ENCODE data around the gene C20orf141. TPM values are rescaled to one million over a fixed set of nuclear protein-coding genes. Genes with fewer than 3 reads are reported as not detected.

Gene C20orf141
- total RNA-seq, 1 experiment from 2014 or later, result not detected

GRCh38 chr20:2834401-2835110, 19.8 kb downstream of the C20orf141 start:
- CTCF ChIA-PET, result no interaction called here

GRCh38 chr20:2835331-2835796, 20.6 kb downstream of the C20orf141 start:
- ChIA-PET CTCF (no interaction called here), POLR2A (ENCODE audit: unreplicated experiment) (no interaction called here)
- H3K79me2 ChIP-seq (ENCODE audit: low read depth), result peaks cover 12% of the 10 kb centered on the region
- no peaks in the 10 kb centered on the region for H3K27me3 ChIP-seq (ENCODE audit: insufficient read depth, low read depth)
- no peaks in the 10 kb centered on the region for H3K36me3 ChIP-seq (ENCODE audit: low read depth)
- no TSS peak for BruUV-seq (replicated peaks)
- no peaks in the 10 kb centered on the region for H4K20me1 ChIP-seq (ENCODE audit: insufficient read depth)
- H3K27ac ChIP-seq, result no peak overlapping the region
- no peak for DNase-seq
- no peak overlapping the region for H3K4me2 ChIP-seq
- intact Hi-C loops (cut with micrococcal nuclease; ENCODE audit: unreplicated experiment), result no loop called here
- no peak overlapping the region for H2AFZ ChIP-seq
- H3K9me3 ChIP-seq (ENCODE audit: insufficient read depth, low read depth), result no peaks in the 10 kb centered on the region
- peaks cover 22% of the 10 kb centered on the region for H3K4me1 ChIP-seq (replicated peaks; ENCODE audit: insufficient read depth)
- H3K9me2 ChIP-seq (ENCODE audit: insufficient read depth), result no peaks in the 10 kb centered on the region
- no peak overlapping the region for H3K4me3 ChIP-seq
- peaks cover 10% of the 10 kb centered on the region for H3F3A ChIP-seq (ENCODE audit: insufficient read depth, low read depth)
- TF ChIP-seq EZH2 (IDR thresholded peaks at IDR 0.05; ENCODE audit: low read depth), result no peak
- TF ChIP-seq CTCF (conservative IDR thresholded peaks at IDR 0.05), result no peak

More at GRCh38 chr20:2834401-2835110, 19.8 kb downstream of the C20orf141 start:
- Histone ChIP-seq H3K4me2 (no peak overlapping the region), H4K20me1 (ENCODE audit: insufficient read depth) (no peaks in the 10 kb centered on the region), H3K36me3 (ENCODE audit: low read depth) (no peaks in the 10 kb centered on the region), H2AFZ (no peak overlapping the region), H3K9me3 (ENCODE audit: insufficient read depth, low read depth) (no peaks in the 10 kb centered on the region), H3K4me3 (no peak overlapping the region), H3K9me2 (ENCODE audit: insufficient read depth) (no peaks in the 10 kb centered on the region), H3K4me1 (replicated peaks; ENCODE audit: insufficient read depth) (peaks cover 24% of the 10 kb centered on the region), H3K27ac (no peak overlapping the region), H3F3A (ENCODE audit: insufficient read depth, low read depth) (peaks cover 10% of the 10 kb centered on the region), H3K79me2 (ENCODE audit: low read depth) (peaks cover 5% of the 10 kb centered on the region), H3K27me3 (ENCODE audit: insufficient read depth, low read depth) (no peaks in the 10 kb centered on the region)
- no peak for DNase-seq
- no peak for TF ChIP-seq EZH2 (IDR thresholded peaks at IDR 0.05; ENCODE audit: low read depth)
- intact Hi-C loops (cut with micrococcal nuclease; ENCODE audit: unreplicated experiment), result no loop called here
- no TSS peak for BruUV-seq (replicated peaks)
- POLR2A ChIA-PET (ENCODE audit: unreplicated experiment), result no interaction called here

- H3K36me3 ChIP-seq (ENCODE audit: low read depth), result no peaks in the 10 kb centered on the region
- no peaks in the 10 kb centered on the region for H3K9me2 ChIP-seq (ENCODE audit: insufficient read depth)
- no peaks in the 10 kb centered on the region for H3K9me3 ChIP-seq (ENCODE audit: insufficient read depth, low read depth)
- POLR2A ChIA-PET (ENCODE audit: unreplicated experiment), result no interaction called here
- no peak for TF ChIP-seq CTCF (conservative IDR thresholded peaks at IDR 0.05)
- no peak for TF ChIP-seq EZH2 (IDR thresholded peaks at IDR 0.05; ENCODE audit: low read depth)
- intact Hi-C loops (cut with micrococcal nuclease; ENCODE audit: unreplicated experiment), result no loop called here
- peaks cover 10% of the 10 kb centered on the region for H3F3A ChIP-seq (ENCODE audit: insufficient read depth, low read depth)
- BruUV-seq (replicated peaks), result no TSS peak
- no peak overlapping the region for H2AFZ ChIP-seq
- H3K4me1 ChIP-seq (replicated peaks; ENCODE audit: insufficient read depth), result peaks cover 21% of the 10 kb centered on the region
- no peak for DNase-seq
- no peaks in the 10 kb centered on the region for H3K27me3 ChIP-seq (ENCODE audit: insufficient read depth, low read depth)
- CTCF ChIA-PET, result no interaction called here
- no peak overlapping the region for H3K4me3 ChIP-seq
- H3K4me2 ChIP-seq, result no peak overlapping the region
- H3K79me2 ChIP-seq (ENCODE audit: low read depth), result peaks cover 12% of the 10 kb centered on the region
- no peak overlapping the region for H3K27ac ChIP-seq
- H4K20me1 ChIP-seq (ENCODE audit: insufficient read depth), result no peaks in the 10 kb centered on the region
Measured at GRCh38 chr20:2836035-2836434, 21.2 kb downstream of the C20orf141 start.
